HFFc6 (cell line): ENCODE data around the gene CNOT1. TPM values are rescaled to one million over a fixed set of nuclear protein-coding genes. Genes with fewer than 3 reads are reported as not detected.
A peak's percentile ranks its signal among the peaks of the same experiment; 100 is the strongest.

Source experiments
- DNase-seq: peaks from one replicate; pipeline ENCODE4 v3.0.0-alpha.2; 2018
- H3K27ac Mint-ChIP-seq: 2 replicates; pipeline ENCODE4 v1.8.0; 2020; ENCODE audit warnings: mild to moderate bottlenecking, mixed read lengths
- H3K27me3 Mint-ChIP-seq: 2 replicates; pipeline ENCODE4 v1.8.0; 2021; ENCODE audit warnings: mild to moderate bottlenecking, moderate library complexity, mixed read lengths; ENCODE audit not compliant: insufficient read depth
- H3K36me3 Mint-ChIP-seq: 2 replicates; pipeline ENCODE4 v1.8.0; 2021; ENCODE audit warnings: low read depth, mixed read lengths
- H3K4me1 Mint-ChIP-seq: 2 replicates; pipeline ENCODE4 v1.8.0; 2020; ENCODE audit warnings: low read depth, mixed read lengths
- H3K4me3 Mint-ChIP-seq: 2 replicates; pipeline ENCODE4 v1.8.0; 2020; ENCODE audit warnings: mild to moderate bottlenecking, moderate library complexity, mixed read lengths
- H3K9me3 Mint-ChIP-seq: 2 replicates; pipeline ENCODE4 v1.8.0; 2020; ENCODE audit warnings: mild to moderate bottlenecking, mixed read lengths
- CTCF ChIP-seq: fragments of 200-600 bp; sonication (generic); IDR thresholded peaks from 2 replicates; pipeline ENCODE4 v1.5.0; 2021; ENCODE audit warnings: antibody characterized with exemption, mild to moderate bottlenecking
- total RNA-seq, 6 experiments: library from RNA; stranded (reverse); fragmentation: NEBNext Ultra II Directional; extraction: Animal tissue kit (Norgen Biotek cat#: 25700); gene quantifications; 2 replicates in 1 of 6; 3 replicates in 5 of 6; pipeline ENCODE4 v1.2.3, GENCODE V29; 2021

The CNOT1 gene
- total RNA-seq, 6 experiments from 2014 or later, result 114 to 139 (median 121) TPM

DNA sequence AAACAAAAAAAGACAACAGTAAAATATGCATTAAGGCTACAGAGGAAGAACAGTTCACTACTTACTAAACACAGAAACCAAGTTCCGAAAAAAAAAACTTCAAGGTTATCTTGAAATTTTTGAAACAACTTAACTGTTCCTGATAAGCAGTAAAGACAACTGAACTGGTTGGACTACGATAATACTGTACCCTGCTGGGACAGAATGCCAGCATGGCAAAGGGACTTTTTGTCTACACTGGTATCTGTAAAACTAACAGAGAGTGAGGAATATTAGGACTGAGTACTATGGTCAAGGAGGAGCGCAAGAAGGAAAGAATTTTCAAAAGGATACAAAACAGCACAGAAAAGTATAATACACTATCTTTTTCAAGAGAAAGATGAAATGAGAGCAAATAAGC, 94.5 kb downstream of the CNOT1 start:
- peak overlapping the region; percentile 0; the same call in 1 of the 2 replicates for H3K27ac Mint-ChIP-seq
- H3K27me3 Mint-ChIP-seq, result no peaks in the 10 kb centered on the region
- peaks cover 62% of the 10 kb centered on the region for H3K36me3 Mint-ChIP-seq
- TF ChIP-seq CTCF, result no peak
- H3K4me3 Mint-ChIP-seq, result no peak overlapping the region
- no peaks in the 10 kb centered on the region for H3K4me1 Mint-ChIP-seq
- no peak for DNase-seq
- no peaks in the 10 kb centered on the region for H3K9me3 Mint-ChIP-seq

DNA sequence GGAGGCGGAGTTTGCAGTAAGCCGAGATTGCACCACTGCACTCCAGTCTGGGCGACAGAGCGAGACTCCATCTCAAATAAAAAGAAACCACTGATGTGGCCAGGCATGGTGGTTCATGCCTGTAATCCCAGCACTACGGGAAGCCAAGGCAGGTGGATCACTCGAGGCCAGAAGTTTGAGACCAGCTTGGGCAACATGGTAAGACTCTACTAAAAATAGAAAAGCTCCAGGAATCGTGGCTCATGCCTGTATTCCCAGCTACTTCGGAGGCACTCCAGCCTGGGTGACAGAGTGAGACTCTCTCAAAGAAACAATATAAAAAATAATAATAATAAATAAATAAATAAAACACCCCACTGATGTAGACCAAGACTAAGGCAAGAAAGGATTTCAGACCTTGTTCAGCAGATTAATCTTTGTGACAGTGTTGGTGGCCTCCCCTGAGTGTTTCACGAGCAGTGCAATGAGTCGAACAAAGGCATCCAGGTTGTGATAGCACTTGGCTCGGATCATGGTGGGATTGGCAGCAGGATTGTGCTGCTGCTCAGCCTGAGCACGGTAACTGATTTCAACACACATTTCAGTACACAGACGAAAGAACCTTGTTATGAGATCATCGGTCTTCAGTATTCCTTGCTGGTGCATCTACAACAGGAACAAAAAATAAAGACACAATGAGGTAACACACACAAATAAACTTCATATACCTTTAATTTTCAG, 95.7 kb downstream of the CNOT1 start:
- H3K36me3 Mint-ChIP-seq, result peaks cover 52% of the 10 kb centered on the region

GRCh38 chr16:58532414-58532813, 97.2 kb downstream of the CNOT1 start:
- TF ChIP-seq CTCF, result no peak
- Mint-ChIP-seq H3K4me1 (no peaks in the 10 kb centered on the region), H3K9me3 (no peaks in the 10 kb centered on the region), H3K4me3 (no peak overlapping the region), H3K27ac (no peak overlapping the region), H3K36me3 (peaks cover 49% of the 10 kb centered on the region), H3K27me3 (no peaks in the 10 kb centered on the region)
- no peak for DNase-seq

More for the DNA sequence above, 95.7 kb downstream of the CNOT1 start:
- no peak for TF ChIP-seq CTCF
- Mint-ChIP-seq H3K27me3 (no peaks in the 10 kb centered on the region), H3K4me1 (no peaks in the 10 kb centered on the region), H3K4me3 (no peak overlapping the region), H3K9me3 (no peaks in the 10 kb centered on the region), H3K27ac (no peak overlapping the region)
- no peak for DNase-seq

- Mint-ChIP-seq H3K4me1 (no peaks in the 10 kb centered on the region), H3K27me3 (no peaks in the 10 kb centered on the region; the same call in 1 of the 2 replicates), H3K27ac (no peak overlapping the region), H3K36me3 (peaks cover 54% of the 10 kb centered on the region), H3K9me3 (no peaks in the 10 kb centered on the region), H3K4me3 (no peak overlapping the region)
- no peak for DNase-seq
- no peak for TF ChIP-seq CTCF
These were observed 99.4 kb downstream of the CNOT1 start for GRCh38 chr16:58530179-58530578.

DNA sequence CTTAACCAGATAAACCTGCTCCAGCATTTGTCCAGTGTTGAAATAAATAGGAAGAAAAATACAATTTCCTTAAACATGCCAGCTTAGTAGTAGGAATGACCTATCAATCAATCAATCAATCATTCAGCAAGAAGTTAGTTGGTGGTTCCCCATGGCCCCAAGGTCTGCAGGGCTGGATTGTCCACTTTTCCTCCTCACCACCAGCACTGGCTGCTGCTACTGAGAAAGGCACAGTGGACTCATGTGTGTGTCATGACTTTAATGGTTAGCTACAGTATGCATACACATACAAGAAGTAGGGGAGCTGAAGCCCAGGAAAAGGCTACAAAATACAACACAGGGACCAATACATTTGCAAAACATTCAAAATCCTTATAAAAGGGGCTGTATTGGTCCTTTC, 109.9 kb downstream of the CNOT1 start:
- no peak overlapping the region for H3K4me3 Mint-ChIP-seq
- DNase-seq, result no peak
- peaks cover 6% of the 10 kb centered on the region for H3K27me3 Mint-ChIP-seq
- H3K9me3 Mint-ChIP-seq, result no peaks in the 10 kb centered on the region
- peaks cover 47% of the 10 kb centered on the region for H3K36me3 Mint-ChIP-seq
- H3K4me1 Mint-ChIP-seq, result peaks cover 11% of the 10 kb centered on the region
- TF ChIP-seq CTCF, result no peak
- 0 out of 2 replicates have a peak overlapping the region, but pooled peaks have one; percentile 9 for H3K27ac Mint-ChIP-seq
